Trophoblast cell (in vitro differentiated cells and primary cell): ENCODE measurements around the gene POC1B.

ENCODE experiments used
- DNase-seq, 2 donors: peaks; one replicate each; pipeline ENCODE4 v3.0.0-alpha.2; 2016
- H2AFZ ChIP-seq: 2 replicates; pipeline ENCODE4 v1.6.1; 2013; ENCODE audit warnings: low read length, moderate library complexity, mild to moderate bottlenecking; ENCODE audit not compliant: insufficient read depth, poor library complexity
- H2AK5ac ChIP-seq: 2 replicates; pipeline ENCODE4 v1.6.1; 2013; ENCODE audit warnings: mild to moderate bottlenecking, low read length
- H2BK120ac ChIP-seq: 2 replicates; pipeline ENCODE4 v1.6.1; 2013; ENCODE audit warnings: low read length, mild to moderate bottlenecking, moderate library complexity; ENCODE audit not compliant: insufficient read depth, poor library complexity
- H2BK12ac ChIP-seq: 2 replicates; pipeline ENCODE4 v1.6.1; 2013; ENCODE audit warnings: mild to moderate bottlenecking, low read length, moderate library complexity
- H2BK5ac ChIP-seq: 2 replicates; pipeline ENCODE4 v1.6.1; 2013; ENCODE audit warnings: low read length, low read depth, moderate library complexity, mild to moderate bottlenecking; ENCODE audit not compliant: poor library complexity
- H3K14ac ChIP-seq: 2 replicates; pipeline ENCODE4 v1.6.1; 2013; ENCODE audit warnings: mild to moderate bottlenecking, low read length
- H3K18ac ChIP-seq: 2 replicates; pipeline ENCODE4 v1.6.1; 2013; ENCODE audit warnings: mild to moderate bottlenecking, low read length
- H3K23ac ChIP-seq: 2 replicates; pipeline ENCODE4 v1.6.1; 2013; ENCODE audit warnings: low read length
- H3K27ac ChIP-seq: 2 replicates; pipeline ENCODE4 v1.5.1; 2013; ENCODE audit warnings: low read depth, mild to moderate bottlenecking, inconsistent platforms, low read length, moderate library complexity
- H3K27me3 ChIP-seq: 2 replicates; pipeline ENCODE4 v1.6.1; 2013; ENCODE audit warnings: inconsistent platforms, mild to moderate bottlenecking, low read length, moderate library complexity; ENCODE audit not compliant: insufficient read depth
- H3K36me3 ChIP-seq, 2 experiments: 1 replicate in 1 of 2; 2 replicates in 1 of 2; pipeline ENCODE4 v1.6.1; 2013; ENCODE audit warnings: low read length in 2 of 2, mild to moderate bottlenecking in 2 of 2, moderate library complexity in 1 of 2; ENCODE audit not compliant: insufficient read depth in 2 of 2, control insufficient read depth in 1 of 2
- H3K4ac ChIP-seq: 2 replicates; pipeline ENCODE4 v1.6.1; 2013; ENCODE audit warnings: low read depth, mild to moderate bottlenecking, low read length, moderate library complexity
- H3K4me1 ChIP-seq, 2 experiments: 1 replicate in 1 of 2; 2 replicates in 1 of 2; pipeline ENCODE4 v1.6.1; 2013; ENCODE audit warnings: low read length in 2 of 2, mild to moderate bottlenecking in 2 of 2, moderate library complexity in 1 of 2; ENCODE audit not compliant: insufficient read depth in 2 of 2, control insufficient read depth in 1 of 2
- H3K4me2 ChIP-seq: 2 replicates; pipeline ENCODE4 v1.6.1; 2013; ENCODE audit warnings: inconsistent platforms, mild to moderate bottlenecking, low read length, moderate library complexity
- H3K4me3 ChIP-seq: 2 replicates; pipeline ENCODE4 v1.5.1; 2013; ENCODE audit warnings: mild to moderate bottlenecking, low read depth, low read length, inconsistent platforms
- H3K79me1 ChIP-seq: one replicate; pipeline ENCODE4 v1.6.1; 2013; ENCODE audit warnings: low read length
- H3K79me2 ChIP-seq: 2 replicates; pipeline ENCODE4 v1.6.1; 2013; ENCODE audit warnings: low read length, mild to moderate bottlenecking; ENCODE audit not compliant: control insufficient read depth, insufficient read depth, poor library complexity
- H3K9ac ChIP-seq: 2 replicates; pipeline ENCODE4 v1.6.1; 2013; ENCODE audit warnings: mild to moderate bottlenecking, low read length
- H3K9me3 ChIP-seq: 2 replicates; pipeline ENCODE4 v1.6.1; 2013; ENCODE audit warnings: low read depth, mild to moderate bottlenecking, control low read depth, inconsistent platforms, low read length; ENCODE audit not compliant: insufficient read depth
- H4K12ac ChIP-seq: 2 replicates; pipeline ENCODE4 v1.6.1; 2013; ENCODE audit warnings: low read depth, mild to moderate bottlenecking, low read length, moderate library complexity
- H4K8ac ChIP-seq: 2 replicates; pipeline ENCODE4 v1.6.1; 2013; ENCODE audit warnings: low read depth, mild to moderate bottlenecking, low read length, moderate library complexity
- H4K91ac ChIP-seq: one replicate; pipeline ENCODE4 v1.6.1; 2013; ENCODE audit warnings: low read depth, mild to moderate bottlenecking, low read length, moderate library complexity
- WGBS: extraction: QIAGEN DNeasy Blood & Tissue Kit; methylation state at CpG from one replicate; pipeline ENCODE4 v1.1.7; 2013; ENCODE audit warnings: missing lambda C conversion rate; ENCODE audit not compliant: insufficient read length, insufficient coverage; ENCODE audit errors: extremely low coverage; 5-methylcytosine and 5-hydroxymethylcytosine counted together

POC1B gene

DNA sequence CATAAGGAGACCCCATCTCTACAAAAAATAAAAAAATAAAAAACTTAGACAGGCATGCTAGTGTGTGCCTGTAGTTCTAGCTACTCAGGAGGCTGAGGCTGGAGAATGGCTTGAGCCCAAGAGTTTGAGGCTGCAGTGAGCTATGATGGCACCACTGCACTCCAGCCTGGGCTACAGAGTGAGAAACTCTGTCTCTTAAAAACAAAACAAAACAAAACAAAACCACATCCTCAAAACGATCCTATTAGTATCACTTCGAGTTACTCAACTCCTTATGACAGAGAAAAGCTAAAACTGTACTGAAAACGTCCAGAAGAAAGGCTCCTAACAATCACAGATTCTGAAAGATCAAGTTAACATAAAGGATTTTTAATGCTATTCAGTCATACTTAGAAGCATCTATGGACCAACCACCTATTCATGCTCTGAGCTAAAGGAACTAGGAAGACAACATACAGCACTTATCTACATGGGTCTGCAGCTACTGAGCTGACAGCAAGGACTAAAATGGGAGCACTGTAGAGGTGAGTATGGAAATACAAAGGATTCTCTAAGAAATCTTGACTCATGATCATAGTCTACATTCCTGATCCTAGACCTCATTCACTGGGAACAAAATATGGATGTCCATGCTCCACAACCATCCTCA is 98.2 kb downstream of the POC1B start:
- Histone ChIP-seq H4K91ac (no peak overlapping the region), H3K36me3 (no peaks in the 10 kb centered on the region), H4K8ac (no peak overlapping the region), H2BK12ac (no peak overlapping the region), H3K9ac (no peak overlapping the region), H3K4me1 (no peaks in the 10 kb centered on the region), H3K79me1 (no peaks in the 10 kb centered on the region), H2AK5ac (no peak overlapping the region), H4K12ac (no peak overlapping the region), H2BK120ac (no peak overlapping the region), H3K4me2 (no peak overlapping the region), H3K4me3 (no peak overlapping the region), H3K4ac (no peak overlapping the region), H3K27ac (no peak overlapping the region), H3K79me2 (no peaks in the 10 kb centered on the region), H3K9me3 (no peaks in the 10 kb centered on the region), H3K23ac (no peak overlapping the region), H2BK5ac (no peak overlapping the region), H3K27me3 (no peaks in the 10 kb centered on the region), H3K14ac (no peak overlapping the region), H3K18ac (no peak overlapping the region), H2AFZ (no peak overlapping the region)
- DNase-seq = no peak
- WGBS = 100% methylated on average over 2 of the region's 3 CpGs

DNA sequence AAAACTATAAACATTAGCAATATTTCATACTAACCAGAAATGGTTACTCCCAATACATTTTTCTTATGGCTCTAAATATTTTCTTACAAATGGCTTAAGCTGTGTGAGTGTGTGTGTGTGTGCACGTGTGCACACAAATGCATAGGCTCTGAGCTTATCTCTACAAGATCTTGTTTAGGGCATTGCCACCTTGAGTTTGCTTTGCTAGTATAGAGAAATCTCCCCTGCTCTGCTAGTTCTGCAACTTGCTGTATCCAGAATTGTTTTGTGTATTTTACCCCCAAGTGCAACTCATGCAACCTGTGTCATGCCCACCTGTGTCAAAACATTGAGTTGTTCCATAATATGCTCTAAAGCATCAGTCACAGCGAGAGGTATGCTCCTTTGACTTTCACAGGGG is 101.0 kb downstream of the POC1B start:
- no peak for DNase-seq
- Histone ChIP-seq H4K8ac (no peak overlapping the region), H2BK5ac (no peak overlapping the region), H3K14ac (no peak overlapping the region), H3K4me3 (no peak overlapping the region), H3K36me3 (no peaks in the 10 kb centered on the region), H3K4me2 (no peak overlapping the region), H4K12ac (no peak overlapping the region), H4K91ac (no peak overlapping the region), H3K27ac (no peak overlapping the region), H2AK5ac (no peak overlapping the region), H3K18ac (no peak overlapping the region), H2AFZ (no peak overlapping the region), H3K79me1 (no peaks in the 10 kb centered on the region), H2BK120ac (no peak overlapping the region), H3K4ac (no peak overlapping the region), H3K79me2 (no peaks in the 10 kb centered on the region), H3K9me3 (no peaks in the 10 kb centered on the region), H3K23ac (no peak overlapping the region), H3K4me1 (peaks cover 0 to 2% of the 10 kb centered on the region in 2 experiments), H3K27me3 (no peaks in the 10 kb centered on the region), H3K9ac (no peak overlapping the region), H2BK12ac (no peak overlapping the region)
- WGBS = no CpG with 5 or more reads among the region's 2 CpGs

DNA sequence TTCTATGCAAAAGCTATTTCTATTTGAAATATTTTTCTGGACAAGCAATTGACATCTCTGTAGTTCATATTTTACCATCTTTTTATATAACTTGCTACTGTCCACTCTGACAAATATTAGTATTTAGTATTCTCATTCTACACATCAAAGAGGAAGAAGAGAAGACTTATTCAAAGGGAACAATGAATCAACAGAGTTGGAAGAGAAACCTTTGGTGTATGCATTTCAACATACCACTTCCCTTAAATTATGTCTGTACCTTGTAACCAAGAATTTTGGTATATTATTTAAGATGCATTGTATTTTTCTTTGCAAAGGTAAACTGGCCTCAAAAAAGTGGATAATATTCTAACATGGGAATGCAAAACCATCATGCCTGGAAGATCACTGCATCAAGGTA is 101.5 kb downstream of the POC1B start:
- Histone ChIP-seq H3K9ac (no peak overlapping the region), H4K12ac (no peak overlapping the region), H3K4ac (no peak overlapping the region), H3K79me2 (no peaks in the 10 kb centered on the region), H3K4me1 (peaks cover 0 to 2% of the 10 kb centered on the region in 2 experiments), H3K36me3 (no peaks in the 10 kb centered on the region), H2AFZ (no peak overlapping the region), H3K27me3 (no peaks in the 10 kb centered on the region), H2BK120ac (no peak overlapping the region), H3K23ac (no peak overlapping the region), H2AK5ac (no peak overlapping the region), H3K27ac (no peak overlapping the region), H3K4me2 (no peak overlapping the region), H3K4me3 (no peak overlapping the region), H3K14ac (no peak overlapping the region), H4K91ac (no peak overlapping the region), H2BK12ac (no peak overlapping the region), H3K79me1 (no peaks in the 10 kb centered on the region), H4K8ac (no peak overlapping the region), H3K9me3 (no peaks in the 10 kb centered on the region), H2BK5ac (no peak overlapping the region), H3K18ac (no peak overlapping the region)
- DNase-seq = no peak

DNA sequence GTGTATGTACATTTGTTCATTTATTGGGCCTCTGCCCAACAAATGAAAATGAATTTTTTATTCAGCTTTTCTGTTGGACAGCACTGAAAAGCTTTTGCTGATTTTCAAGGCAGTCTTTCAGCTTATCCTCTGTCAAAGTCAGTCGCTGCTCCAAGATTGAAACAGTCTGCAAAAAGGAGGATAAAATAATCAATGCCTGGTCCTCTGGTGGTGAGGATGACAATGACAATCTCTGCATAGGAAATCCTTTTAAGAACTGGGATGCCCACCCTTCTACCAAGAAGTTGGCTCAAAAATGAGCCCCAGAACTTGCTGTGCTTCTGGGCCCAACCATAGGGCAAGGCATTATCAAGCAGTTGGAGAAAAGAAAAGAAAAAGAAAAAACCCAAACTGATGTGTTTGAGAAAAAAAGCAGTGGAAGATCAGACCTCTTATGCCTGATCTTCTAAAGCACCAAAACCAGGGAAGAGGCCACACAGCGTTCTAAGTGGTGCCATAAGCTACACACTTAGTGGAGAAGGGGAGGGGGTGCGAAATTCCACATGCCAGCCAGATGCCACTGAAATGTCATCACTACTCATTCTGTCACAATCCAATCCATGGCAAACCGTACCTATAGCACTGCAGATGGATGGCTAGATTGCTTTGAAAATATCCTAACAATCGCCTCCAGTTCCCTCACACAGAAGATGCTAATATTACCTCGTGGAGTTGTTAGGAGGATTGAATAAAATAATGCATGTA is 104.6 kb downstream of the POC1B start:
- Histone ChIP-seq H3K9me3 (no peaks in the 10 kb centered on the region), H3K4me2 (no peak overlapping the region), H3K4me1 (peaks cover 0 to 2% of the 10 kb centered on the region in 2 experiments), H4K91ac (no peak overlapping the region), H4K8ac (no peak overlapping the region), H3K4me3 (no peak overlapping the region), H3K4ac (no peak overlapping the region), H3K27me3 (no peaks in the 10 kb centered on the region), H3K9ac (no peak overlapping the region), H3K79me1 (no peaks in the 10 kb centered on the region), H2AFZ (no peak overlapping the region), H2AK5ac (peak overlapping the region; percentile 10), H3K79me2 (no peaks in the 10 kb centered on the region), H3K36me3 (no peaks in the 10 kb centered on the region), H2BK12ac (peak overlapping the region; percentile 5), H4K12ac (peak overlapping the region; percentile 18), H3K18ac (no peak overlapping the region), H3K14ac (no peak overlapping the region), H3K27ac (no peak overlapping the region), H2BK120ac (no peak overlapping the region), H2BK5ac (no peak overlapping the region), H3K23ac (no peak overlapping the region)
- DNase-seq = no peak
- no CpG with 5 or more reads among the region's 6 CpGs for WGBS
